ENCODE results near the gene PAK1.

- TF ChIP-seq ZFP3 (CRISPR knock-in tag; IDR thresholded peaks at IDR 0.05) (no peak), PATZ1 (CRISPR knock-in tag; IDR thresholded peaks at IDR 0.05; ENCODE audit: borderline replicate concordance) (no peak)
Measured at GRCh38 chr11:77381729-77382665, 91.9 kb downstream of the PAK1 start.

Data from SK-N-SH treated with all-trans-retinoic acid at 6 μM for 48 hours (cell line).